Skeletal muscle tissue (tissue), 4 donors: ENCODE data around the gene PBX1. TPM values are rescaled to one million over a fixed set of nuclear protein-coding genes. Genes with fewer than 3 reads are reported as not detected.

Experiments used
- H3K27ac ChIP-seq: one replicate; pipeline ENCODE4 v1.7.0; 2013; ENCODE audit warnings: mild to moderate bottlenecking, low read depth, low read length, inconsistent platforms
- H3K27me3 ChIP-seq, 3 donors: one replicate each; pipeline ENCODE4 v1.7.0; 2013; ENCODE audit warnings: low read length in 3 of 3; ENCODE audit not compliant: control insufficient read depth in 3 of 3, insufficient read depth in 3 of 3
- H3K36me3 ChIP-seq, 3 donors: one replicate each; pipeline ENCODE4 v1.7.0; 2013; ENCODE audit warnings: low read length in 3 of 3; ENCODE audit not compliant: control insufficient read depth in 3 of 3, insufficient read depth in 3 of 3
- H3K4me1 ChIP-seq, 3 donors: one replicate each; pipeline ENCODE4 v1.7.0; 2013; ENCODE audit warnings: low read length in 3 of 3, mild to moderate bottlenecking in 3 of 3; ENCODE audit not compliant: control insufficient read depth in 3 of 3, insufficient read depth in 3 of 3
- H3K4me3 ChIP-seq, 3 donors: one replicate each; pipeline ENCODE4 v1.7.0; 2013; ENCODE audit warnings: low read length in 3 of 3
- H3K9ac ChIP-seq, 3 donors: one replicate each; pipeline ENCODE4 v1.7.0; 2013; ENCODE audit warnings: low read length in 3 of 3, mild to moderate bottlenecking in 3 of 3, moderate library complexity in 2 of 3, low read depth in 1 of 3
- H3K9me3 ChIP-seq, 3 donors: one replicate each; pipeline ENCODE4 v1.7.0; 2013; ENCODE audit warnings: low read length in 3 of 3; ENCODE audit not compliant: control insufficient read depth in 3 of 3
- total RNA-seq: library from RNA; depleted of rRNA; stranded (reverse); fragments of >200 nt; gene quantifications from one replicate; pipeline ENCODE4 v1.2.3, GENCODE V29; 2014
- donor health status: Osteomylitis.

PBX1 gene
- total RNA-seq, 1 donor from 2014 or later: 53.2 TPM

GRCh38 chr1:164719676-164720439 is 160.9 kb downstream of the PBX1 start:
- H3K4me1 ChIP-seq: peaks cover 31 to 54% (median 37%) of the 10 kb centered on the region in 3 donors
- H3K27ac ChIP-seq: no peak overlapping the region

GRCh38 chr1:164720440-164721227 is 161.7 kb downstream of the PBX1 start:
- H3K4me1 ChIP-seq: peaks cover 31 to 62% (median 37%) of the 10 kb centered on the region in 3 donors
- no peaks in the 10 kb centered on the region for H3K27me3 ChIP-seq
- H3K9ac ChIP-seq: no peak overlapping the region
- H3K27ac ChIP-seq: peak overlapping the region; percentile 6
- no peaks in the 10 kb centered on the region for H3K36me3 ChIP-seq
- no peak overlapping the region for H3K4me3 ChIP-seq
- H3K9me3 ChIP-seq: no peaks in the 10 kb centered on the region

More at GRCh38 chr1:164719676-164720439, 160.9 kb downstream of the PBX1 start:
- Histone ChIP-seq H3K4me3 (no peak overlapping the region), H3K9me3 (no peaks in the 10 kb centered on the region), H3K9ac (no peak overlapping the region), H3K36me3 (no peaks in the 10 kb centered on the region), H3K27me3 (no peaks in the 10 kb centered on the region)

GRCh38 chr1:164721228-164721496 is 162.2 kb downstream of the PBX1 start:
- H3K4me1 ChIP-seq: peaks cover 31 to 64% (median 37%) of the 10 kb centered on the region in 3 donors

GRCh38 chr1:164723296-164723798 is 164.4 kb downstream of the PBX1 start:
- H3K9ac ChIP-seq: no peak overlapping the region
- H3K4me1 ChIP-seq: peaks cover 21 to 57% (median 29%) of the 10 kb centered on the region in 3 donors
- no peaks in the 10 kb centered on the region for H3K36me3 ChIP-seq

More at GRCh38 chr1:164721228-164721496, 162.2 kb downstream of the PBX1 start:
- Histone ChIP-seq H3K27ac (peak overlapping the region; percentile 6), H3K36me3 (no peaks in the 10 kb centered on the region), H3K9me3 (no peaks in the 10 kb centered on the region), H3K9ac (no peak overlapping the region), H3K4me3 (no peak overlapping the region), H3K27me3 (no peaks in the 10 kb centered on the region)

GRCh38 chr1:164725401-164725800 is 166.4 kb downstream of the PBX1 start:
- peaks cover 15 to 49% (median 24%) of the 10 kb centered on the region in 3 donors for H3K4me1 ChIP-seq
- H3K27ac ChIP-seq: no peak overlapping the region
- no peak overlapping the region for H3K4me3 ChIP-seq

More at GRCh38 chr1:164723296-164723798, 164.4 kb downstream of the PBX1 start:
- no peaks in the 10 kb centered on the region for H3K9me3 ChIP-seq
- H3K27me3 ChIP-seq: no peaks in the 10 kb centered on the region
- peak overlapping the region; percentile 6 for H3K27ac ChIP-seq
- H3K4me3 ChIP-seq: no peak overlapping the region

GRCh38 chr1:164726235-164726634 is 167.3 kb downstream of the PBX1 start:
- no peaks in the 10 kb centered on the region for H3K27me3 ChIP-seq
- H3K36me3 ChIP-seq: no peaks in the 10 kb centered on the region
- H3K9me3 ChIP-seq: no peaks in the 10 kb centered on the region
- no peak overlapping the region for H3K4me3 ChIP-seq
- peaks cover 15 to 47% (median 22%) of the 10 kb centered on the region in 3 donors for H3K4me1 ChIP-seq
- H3K9ac ChIP-seq: no peak overlapping the region
- H3K27ac ChIP-seq: no peak overlapping the region

More at GRCh38 chr1:164725401-164725800, 166.4 kb downstream of the PBX1 start:
- Histone ChIP-seq H3K36me3 (no peaks in the 10 kb centered on the region), H3K9ac (no peak overlapping the region), H3K27me3 (no peaks in the 10 kb centered on the region), H3K9me3 (no peaks in the 10 kb centered on the region)

- Histone ChIP-seq H3K9ac (no peak overlapping the region), H3K9me3 (no peaks in the 10 kb centered on the region), H3K4me3 (no peak overlapping the region), H3K4me1 (peaks cover 7 to 43% (median 16%) of the 10 kb centered on the region in 3 donors), H3K27me3 (no peaks in the 10 kb centered on the region), H3K36me3 (no peaks in the 10 kb centered on the region), H3K27ac (no peak overlapping the region)
These were observed 169.7 kb downstream of the PBX1 start for GRCh38 chr1:164728719-164729118.

- Histone ChIP-seq H3K36me3 (no peaks in the 10 kb centered on the region), H3K9ac (peak overlapping the region in 2 of 3 donors; percentile 10 to 47), H3K9me3 (no peaks in the 10 kb centered on the region), H3K4me3 (no peak overlapping the region), H3K4me1 (peaks cover 10 to 36% (median 21%) of the 10 kb centered on the region in 3 donors), H3K27me3 (no peaks in the 10 kb centered on the region), H3K27ac (peak overlapping the region; percentile 77)
These were observed 172.3 kb downstream of the PBX1 start for GRCh38 chr1:164731161-164731876.

GRCh38 chr1:164733070-164733469 is 174.1 kb downstream of the PBX1 start:
- Histone ChIP-seq H3K27ac (no peak overlapping the region), H3K4me3 (no peak overlapping the region), H3K27me3 (no peaks in the 10 kb centered on the region), H3K4me1 (peaks cover 14 to 31% (median 27%) of the 10 kb centered on the region in 3 donors), H3K9me3 (no peaks in the 10 kb centered on the region), H3K9ac (no peak overlapping the region), H3K36me3 (no peaks in the 10 kb centered on the region)
